DND-41 (cell line): ENCODE data around the gene C1orf35.

Source experiments
- ATAC-seq: fragments of 200-7000 bp; cut with Tn5 transposase; 3 replicates; pipeline ENCODE4 v1.9.1; 2021; ENCODE audit warnings: low read depth; ENCODE audit not compliant: insufficient read depth
- DNase-seq: peaks from one replicate; pipeline ENCODE4 v3.0.0-alpha.2; 2020
- H2AFZ ChIP-seq: 2 replicates; pipeline ENCODE4 v1.6.0; 2012; ENCODE audit warnings: low read depth, low read length
- H3K27ac ChIP-seq: 2 replicates; pipeline ENCODE4 v1.5.1; 2012; ENCODE audit warnings: low read length, inconsistent platforms
- H3K27me3 ChIP-seq: fragments of 200-600 bp; sonication (generic); 2 replicates; pipeline ENCODE4 v1.6.0; 2012; ENCODE audit warnings: low read length, mild to moderate bottlenecking, inconsistent platforms; ENCODE audit not compliant: insufficient read depth, poor library complexity
- H3K36me3 ChIP-seq: 2 replicates; pipeline ENCODE4 v1.5.1; 2012; ENCODE audit warnings: low read length, inconsistent platforms; ENCODE audit not compliant: insufficient read depth
- H3K4me1 ChIP-seq: 2 replicates; pipeline ENCODE4 v1.5.1; 2012; ENCODE audit warnings: mild to moderate bottlenecking, low read length; ENCODE audit not compliant: insufficient read depth
- H3K4me2 ChIP-seq: 2 replicates; pipeline ENCODE4 v1.6.0; 2012; ENCODE audit warnings: mild to moderate bottlenecking, moderate library complexity, low read length, inconsistent platforms; ENCODE audit not compliant: insufficient read depth
- H3K4me3 ChIP-seq, 2 experiments: fragments of 200-600 bp in 1 of 2; shearing (Covaris generic) in 1 of 2; 2 replicates each; pipeline ENCODE4 v1.5.1; 2012 to 2016; ENCODE audit warnings: inconsistent platforms in 2 of 2, low read length in 2 of 2, mild to moderate bottlenecking in 2 of 2, low read depth in 1 of 2, moderate library complexity in 1 of 2
- H3K79me2 ChIP-seq: 2 replicates; pipeline ENCODE4 v1.6.0; 2012; ENCODE audit warnings: low read length, inconsistent platforms; ENCODE audit not compliant: insufficient read depth
- H3K9ac ChIP-seq: 2 replicates; pipeline ENCODE4 v1.6.0; 2012; ENCODE audit warnings: low read depth, mild to moderate bottlenecking, inconsistent platforms, low read length, moderate library complexity
- H3K9me3 ChIP-seq: 2 replicates; pipeline ENCODE4 v1.5.1; 2012; ENCODE audit warnings: low read length, moderate library complexity, mild to moderate bottlenecking, inconsistent platforms; ENCODE audit not compliant: insufficient read depth, severe bottlenecking
- H4K20me1 ChIP-seq: 2 replicates; pipeline ENCODE4 v1.6.0; 2012; ENCODE audit warnings: low read length; ENCODE audit not compliant: insufficient read depth
- CTCF ChIP-seq: IDR thresholded peaks from 2 replicates; pipeline ENCODE4 v1.5.1; 2012; ENCODE audit warnings: borderline replicate concordance, low read length, moderate library complexity, mild to moderate bottlenecking; ENCODE audit not compliant: poor library complexity, severe bottlenecking; ENCODE audit errors: extremely low read depth
- EZH2 ChIP-seq: IDR thresholded peaks from 3 replicates; pipeline ENCODE4 v1.6.1; 2012; ENCODE audit warnings: borderline replicate concordance, low read depth, mild to moderate bottlenecking, moderate library complexity, low read length, inconsistent platforms; ENCODE audit not compliant: severe bottlenecking

Gene C1orf35

GRCh38 chr1:228143480-228144192, 40.5 kb upstream of the C1orf35 start:
- Histone ChIP-seq H4K20me1 (peaks cover 82% of the 10 kb centered on the region), H3K4me2 (peak overlapping the region; percentile 95; the same call in 1 of the 2 replicates), H3K4me1 (peaks cover 45% of the 10 kb centered on the region), H3K36me3 (peaks cover 76% of the 10 kb centered on the region), H2AFZ (no peak overlapping the region), H3K9ac (peak overlapping the region; percentile 92; the same call in 1 of the 2 replicates), H3K79me2 (peaks cover 74% of the 10 kb centered on the region), H3K4me3 (no peak overlapping the region), H3K27ac (peak overlapping the region; percentile 88), H3K27me3 (no peaks in the 10 kb centered on the region), H3K9me3 (no peaks in the 10 kb centered on the region)
- ATAC-seq (no peak), DNase-seq (no peak)
- TF ChIP-seq EZH2 (no peak), CTCF (no peak)

GRCh38 chr1:228142701-228143136, 39.6 kb upstream of the C1orf35 start:
- Histone ChIP-seq H3K27me3 (no peaks in the 10 kb centered on the region), H2AFZ (no peak overlapping the region), H3K4me3 (peak overlapping the region in 1 of 2 experiments; percentile 99; a peak in 2 of 4 replicates), H3K27ac (peak overlapping the region; percentile 88), H3K79me2 (peaks cover 74% of the 10 kb centered on the region), H3K9me3 (no peaks in the 10 kb centered on the region), H3K36me3 (peaks cover 67% of the 10 kb centered on the region), H3K9ac (peak overlapping the region; percentile 92), H3K4me2 (peak overlapping the region; percentile 95), H4K20me1 (peaks cover 75% of the 10 kb centered on the region), H3K4me1 (peaks cover 45% of the 10 kb centered on the region)
- ATAC-seq (no peak), DNase-seq (no peak)
- TF ChIP-seq EZH2 (no peak), CTCF (no peak)

GRCh38 chr1:228142155-228142691, 39.1 kb upstream of the C1orf35 start:
- ATAC-seq (peak; percentile 19), DNase-seq (peak; percentile 78)
- Histone ChIP-seq H4K20me1 (peaks cover 70% of the 10 kb centered on the region), H2AFZ (no peak overlapping the region), H3K36me3 (peaks cover 63% of the 10 kb centered on the region), H3K79me2 (peaks cover 72% of the 10 kb centered on the region), H3K9me3 (no peaks in the 10 kb centered on the region), H3K9ac (peak overlapping the region; percentile 92), H3K4me1 (peaks cover 45% of the 10 kb centered on the region), H3K4me2 (peak overlapping the region; percentile 95), H3K27me3 (no peaks in the 10 kb centered on the region), H3K27ac (peak overlapping the region; percentile 88), H3K4me3 (peak overlapping the region in 1 of 2 experiments; percentile 99; a peak in 3 of 4 replicates)
- TF ChIP-seq CTCF: no peak
- no peak for TF ChIP-seq EZH2
